Nephron (organoid): ENCODE results near the gene UBXN11.
"Not testable (repeated sequence)": the region's sequence is repeated elsewhere in the genome, so short reads cannot be mapped to it uniquely, and the experiment has no call there.

Experiments used
- H3K27ac Mint-ChIP-seq, 3 experiments: 2 replicates each; pipeline ENCODE4 v1.8.0; 2020; ENCODE audit warnings: mixed read lengths in 3 of 3, mild to moderate bottlenecking in 2 of 3, moderate library complexity in 1 of 3
- H3K27me3 Mint-ChIP-seq: 2 replicates; pipeline ENCODE4 v1.8.0; 2021; ENCODE audit warnings: low read depth, mild to moderate bottlenecking, moderate library complexity, mixed read lengths
- H3K36me3 Mint-ChIP-seq: 2 replicates; pipeline ENCODE4 v1.8.0; 2020; ENCODE audit warnings: low read depth, mixed read lengths
- H3K4me1 Mint-ChIP-seq: 2 replicates; pipeline ENCODE4 v1.8.0; 2020; ENCODE audit warnings: mixed read lengths
- H3K4me3 Mint-ChIP-seq, 3 experiments: 2 replicates each; pipeline ENCODE4 v1.8.0; 2020; ENCODE audit warnings: mild to moderate bottlenecking in 3 of 3, mixed read lengths in 3 of 3, moderate library complexity in 2 of 3
- H3K9me3 Mint-ChIP-seq: 2 replicates; pipeline ENCODE4 v1.8.0; 2020; ENCODE audit warnings: mixed read lengths
- TF ChIP-seq, protein P1 (sequence below), 3 experiments: fragments of 200-600 bp; sonication (generic); IDR thresholded peaks; one replicate each; pipeline ENCODE4 v1.5.0; 2021; ENCODE audit warnings: antibody characterized with exemption in 3 of 3; ENCODE audit not compliant: unreplicated experiment in 3 of 3

UBXN11 gene

GRCh38 chr1:26338670-26339069 lies 32.2 kb upstream of the UBXN11 start:
- Mint-ChIP-seq H3K27ac (no peak overlapping the region), H3K4me3 (peak overlapping the region; percentile 36 to 58 (median 53)), H3K4me1 (peaks cover 10% of the 10 kb centered on the region), H3K36me3 (no peaks in the 10 kb centered on the region), H3K9me3 (no peaks in the 10 kb centered on the region), H3K27me3 (peaks cover 50% of the 10 kb centered on the region)
- TF ChIP-seq, protein P1, sequence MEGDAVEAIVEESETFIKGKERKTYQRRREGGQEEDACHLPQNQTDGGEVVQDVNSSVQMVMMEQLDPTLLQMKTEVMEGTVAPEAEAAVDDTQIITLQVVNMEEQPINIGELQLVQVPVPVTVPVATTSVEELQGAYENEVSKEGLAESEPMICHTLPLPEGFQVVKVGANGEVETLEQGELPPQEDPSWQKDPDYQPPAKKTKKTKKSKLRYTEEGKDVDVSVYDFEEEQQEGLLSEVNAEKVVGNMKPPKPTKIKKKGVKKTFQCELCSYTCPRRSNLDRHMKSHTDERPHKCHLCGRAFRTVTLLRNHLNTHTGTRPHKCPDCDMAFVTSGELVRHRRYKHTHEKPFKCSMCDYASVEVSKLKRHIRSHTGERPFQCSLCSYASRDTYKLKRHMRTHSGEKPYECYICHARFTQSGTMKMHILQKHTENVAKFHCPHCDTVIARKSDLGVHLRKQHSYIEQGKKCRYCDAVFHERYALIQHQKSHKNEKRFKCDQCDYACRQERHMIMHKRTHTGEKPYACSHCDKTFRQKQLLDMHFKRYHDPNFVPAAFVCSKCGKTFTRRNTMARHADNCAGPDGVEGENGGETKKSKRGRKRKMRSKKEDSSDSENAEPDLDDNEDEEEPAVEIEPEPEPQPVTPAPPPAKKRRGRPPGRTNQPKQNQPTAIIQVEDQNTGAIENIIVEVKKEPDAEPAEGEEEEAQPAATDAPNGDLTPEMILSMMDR (IDR thresholded peaks at IDR 0.05; ENCODE audit: unreplicated experiment in 3 of 3) = no peak

DNA sequence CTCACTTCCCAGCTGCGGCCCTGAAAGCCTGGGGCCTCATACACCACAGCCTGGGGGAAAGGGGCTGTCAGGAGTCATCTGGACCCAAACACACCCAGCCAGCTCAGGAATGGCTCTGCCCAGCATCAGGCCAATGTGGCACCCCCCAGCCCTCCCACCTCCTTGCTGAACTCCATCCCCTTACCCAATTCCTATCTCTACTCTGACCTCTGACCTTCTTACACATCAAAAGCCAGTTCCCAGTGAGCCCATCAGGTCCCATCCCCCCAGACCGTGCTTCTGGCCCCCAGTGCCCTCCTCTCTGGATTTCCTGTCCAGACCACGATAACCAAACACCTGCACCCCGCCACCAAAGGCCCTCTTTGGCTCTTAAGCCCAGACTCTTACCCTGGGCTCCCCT lies 31.2 kb upstream of the UBXN11 start:
- no peaks in the 10 kb centered on the region for H3K36me3 Mint-ChIP-seq
- peaks cover 50% of the 10 kb centered on the region for H3K27me3 Mint-ChIP-seq
- H3K27ac Mint-ChIP-seq = no peak overlapping the region
- H3K4me3 Mint-ChIP-seq = peak overlapping the region in 2 of 3 experiments; percentile 52 to 53
- no peaks in the 10 kb centered on the region for H3K9me3 Mint-ChIP-seq
- TF ChIP-seq, protein P1 (IDR thresholded peaks at IDR 0.05; ENCODE audit: unreplicated experiment in 3 of 3) = no peak
- peaks cover 10% of the 10 kb centered on the region for H3K4me1 Mint-ChIP-seq

GRCh38 chr1:26337206-26337535 lies 30.7 kb upstream of the UBXN11 start:
- Mint-ChIP-seq H3K36me3 (no peaks in the 10 kb centered on the region), H3K27me3 (peaks cover 50% of the 10 kb centered on the region)

DNA sequence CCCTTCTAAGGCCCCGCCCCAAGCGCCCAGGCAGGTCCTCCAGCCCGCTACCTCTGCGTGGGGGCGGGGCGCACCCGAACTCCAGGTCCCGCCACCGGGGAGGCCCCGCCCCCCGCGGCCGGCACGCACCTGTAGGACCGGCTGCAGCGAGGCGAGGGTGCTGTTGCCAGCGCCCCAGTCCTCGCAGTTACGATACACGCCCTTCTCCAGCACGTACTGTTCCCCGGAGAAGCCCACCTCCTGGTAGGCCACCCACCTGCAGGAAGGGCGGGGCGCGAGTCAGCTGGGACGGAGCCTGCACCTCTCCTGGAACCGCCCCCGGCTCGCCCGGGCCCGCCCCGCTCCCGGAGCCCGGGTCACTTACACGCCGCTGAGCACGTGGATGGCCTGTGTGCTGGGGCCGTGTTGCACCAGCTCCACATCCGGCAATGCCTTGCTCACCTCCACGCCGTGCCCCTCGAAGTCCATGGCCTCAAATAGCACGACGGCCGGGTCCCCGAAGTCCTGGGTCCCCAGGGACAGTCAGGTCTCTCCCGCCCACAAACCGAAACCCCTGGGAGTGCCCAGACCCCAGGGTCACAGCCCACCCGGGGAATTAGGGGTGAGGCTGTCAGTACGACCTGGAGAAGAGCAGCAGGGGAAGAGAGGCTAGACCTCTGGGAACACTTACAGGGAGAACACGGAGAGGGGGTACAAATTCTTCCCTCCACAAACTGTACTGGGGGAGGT lies 30.2 kb upstream of the UBXN11 start:
- no peaks in the 10 kb centered on the region for H3K9me3 Mint-ChIP-seq
- TF ChIP-seq, protein P1 (IDR thresholded peaks at IDR 0.05; ENCODE audit: unreplicated experiment in 3 of 3) = no peak
- H3K4me3 Mint-ChIP-seq = peak overlapping the region in 2 of 3 experiments; percentile 66 to 85
- no peaks in the 10 kb centered on the region for H3K36me3 Mint-ChIP-seq
- peaks cover 10% of the 10 kb centered on the region for H3K4me1 Mint-ChIP-seq
- peaks cover 51% of the 10 kb centered on the region for H3K27me3 Mint-ChIP-seq
- no peak overlapping the region for H3K27ac Mint-ChIP-seq

More at GRCh38 chr1:26337206-26337535, 30.7 kb upstream of the UBXN11 start:
- no peak overlapping the region for H3K27ac Mint-ChIP-seq
- H3K4me1 Mint-ChIP-seq = peaks cover 10% of the 10 kb centered on the region
- TF ChIP-seq, protein P1 (IDR thresholded peaks at IDR 0.05; ENCODE audit: unreplicated experiment in 3 of 3) = no peak
- H3K9me3 Mint-ChIP-seq = no peaks in the 10 kb centered on the region
- peak overlapping the region in 2 of 3 experiments; percentile 66 to 71 for H3K4me3 Mint-ChIP-seq

DNA sequence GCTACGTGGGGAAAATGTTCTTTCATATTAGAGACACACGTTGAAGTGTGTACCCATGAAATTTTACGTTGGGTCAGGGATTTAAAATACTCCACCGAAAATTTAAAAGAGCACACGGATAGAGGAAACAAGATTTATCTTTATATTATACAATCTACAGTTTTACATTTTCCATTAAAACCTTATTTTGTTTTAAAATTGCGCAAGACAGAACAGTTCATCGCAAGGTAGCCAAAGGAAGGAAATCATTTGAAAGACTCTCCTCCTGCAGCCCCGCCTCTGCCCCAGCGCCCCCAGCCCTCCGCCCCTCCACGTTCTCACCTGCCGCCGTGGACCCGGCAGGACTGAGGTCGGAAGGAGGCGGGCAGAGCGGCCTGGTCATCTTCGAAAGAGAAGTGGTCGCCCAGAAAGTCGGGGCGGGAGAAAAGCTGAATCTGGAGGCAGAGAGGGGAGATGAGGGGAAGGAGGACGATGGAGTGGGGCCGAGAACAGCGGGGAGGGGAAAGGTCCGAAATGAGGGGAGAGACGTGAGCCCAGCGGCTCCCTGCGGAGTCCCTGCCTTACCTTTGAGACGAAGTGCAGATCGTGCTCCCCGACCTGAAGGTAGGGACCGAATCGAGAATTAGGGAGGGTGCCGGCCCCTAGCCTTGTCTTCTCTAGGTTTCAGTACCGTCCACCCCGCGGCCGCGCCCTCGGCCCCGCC lies 29.5 kb upstream of the UBXN11 start:
- TF ChIP-seq, protein P1 (IDR thresholded peaks at IDR 0.05; ENCODE audit: unreplicated experiment in 3 of 3) = no peak
- H3K27me3 Mint-ChIP-seq = peaks cover 56% of the 10 kb centered on the region
- H3K27ac Mint-ChIP-seq = no peak overlapping the region
- no peaks in the 10 kb centered on the region for H3K36me3 Mint-ChIP-seq
- H3K9me3 Mint-ChIP-seq = no peaks in the 10 kb centered on the region
- peaks cover 10% of the 10 kb centered on the region for H3K4me1 Mint-ChIP-seq
- peak overlapping the region; percentile 79 to 85 (median 85) for H3K4me3 Mint-ChIP-seq

- H3K27ac Mint-ChIP-seq, H3K9me3 Mint-ChIP-seq, H3K4me3 Mint-ChIP-seq, H3K4me1 Mint-ChIP-seq, H3K36me3 Mint-ChIP-seq: not testable (repeated sequence)
- peaks cover 47% of the 10 kb centered on the region for H3K27me3 Mint-ChIP-seq
Observed at GRCh38 chr1:26333312-26333711, 26.9 kb upstream of the UBXN11 start.
